Nephron progenitor cell (in vitro differentiated cells): ENCODE measurements around the gene TPRG1L.
"Not testable (repeated sequence)": the region's sequence is repeated elsewhere in the genome, so short reads cannot be mapped to it uniquely, and the experiment has no call there.

Experiments used
- DNase-seq: peaks from one replicate; pipeline ENCODE4 v3.0.0; 2021
- H3K27ac Mint-ChIP-seq: 2 replicates; pipeline ENCODE4 v1.8.0; 2021; ENCODE audit warnings: mild to moderate bottlenecking, moderate library complexity, mixed read lengths
- H3K27me3 Mint-ChIP-seq: 2 replicates; pipeline ENCODE4 v1.8.0; 2021; ENCODE audit warnings: mild to moderate bottlenecking, low read depth, mixed read lengths; ENCODE audit not compliant: poor library complexity
- H3K36me3 Mint-ChIP-seq: 2 replicates; pipeline ENCODE4 v1.8.0; 2021; ENCODE audit warnings: low read depth, mixed read lengths
- H3K4me1 Mint-ChIP-seq: 2 replicates; pipeline ENCODE4 v1.8.0; 2021; ENCODE audit warnings: mixed read lengths
- H3K4me3 Mint-ChIP-seq: 2 replicates; pipeline ENCODE4 v1.8.0; 2021; ENCODE audit warnings: mild to moderate bottlenecking, moderate library complexity, mixed read lengths
- H3K9me3 Mint-ChIP-seq: 2 replicates; pipeline ENCODE4 v1.8.0; 2021; ENCODE audit warnings: mild to moderate bottlenecking, moderate library complexity, mixed read lengths
- CTCF ChIP-seq: fragments of 200-600 bp; sonication (generic); IDR thresholded peaks from 2 replicates; pipeline ENCODE4 v1.5.0; 2021; ENCODE audit warnings: antibody characterized with exemption

The TPRG1L gene

GRCh38 chr1:3616861-3617260 lies 8.0 kb upstream of the TPRG1L start:
- Mint-ChIP-seq H3K4me1 (peaks cover 59% of the 10 kb centered on the region), H3K4me3 (no peak overlapping the region), H3K27ac (no peak overlapping the region), H3K9me3 (no peaks in the 10 kb centered on the region), H3K27me3 (peaks cover 38% of the 10 kb centered on the region), H3K36me3 (no peaks in the 10 kb centered on the region)
- TF ChIP-seq CTCF = no peak
- no peak for DNase-seq

- no peak overlapping the region for H3K4me3 Mint-ChIP-seq
- H3K9me3 Mint-ChIP-seq = no peaks in the 10 kb centered on the region
- TF ChIP-seq CTCF = no peak
- H3K27ac Mint-ChIP-seq = no peak overlapping the region
- H3K4me1 Mint-ChIP-seq = peaks cover 55% of the 10 kb centered on the region
- no peaks in the 10 kb centered on the region for H3K36me3 Mint-ChIP-seq
- H3K27me3 Mint-ChIP-seq = peaks cover 44% of the 10 kb centered on the region
- DNase-seq = no peak
Measured at GRCh38 chr1:3617806-3618345, 6.9 kb upstream of the TPRG1L start.

- Mint-ChIP-seq H3K27me3 (peaks cover 50% of the 10 kb centered on the region), H3K4me3 (no peak overlapping the region), H3K36me3 (no peaks in the 10 kb centered on the region), H3K4me1 (peaks cover 55% of the 10 kb centered on the region), H3K9me3 (no peaks in the 10 kb centered on the region), H3K27ac (no peak overlapping the region)
- TF ChIP-seq CTCF = no peak
- DNase-seq = no peak
Measured at GRCh38 chr1:3618531-3618880, 6.3 kb upstream of the TPRG1L start.

- no peaks in the 10 kb centered on the region for H3K9me3 Mint-ChIP-seq
- TF ChIP-seq CTCF = peak; percentile 86
- H3K4me1 Mint-ChIP-seq = peaks cover 55% of the 10 kb centered on the region
- no peak overlapping the region for H3K27ac Mint-ChIP-seq
- peak; percentile 81 for DNase-seq
- peaks cover 51% of the 10 kb centered on the region for H3K27me3 Mint-ChIP-seq
- no peaks in the 10 kb centered on the region for H3K36me3 Mint-ChIP-seq
- H3K4me3 Mint-ChIP-seq = no peak overlapping the region
Measured at GRCh38 chr1:3618881-3619671, 5.7 kb upstream of the TPRG1L start.

GRCh38 chr1:3620708-3621107 lies 4.1 kb upstream of the TPRG1L start:
- H3K36me3 Mint-ChIP-seq = no peaks in the 10 kb centered on the region
- H3K4me1 Mint-ChIP-seq = peaks cover 47% of the 10 kb centered on the region
- H3K27me3 Mint-ChIP-seq = peaks cover 45% of the 10 kb centered on the region
- H3K4me3 Mint-ChIP-seq = no peak overlapping the region
- TF ChIP-seq CTCF = no peak
- no peaks in the 10 kb centered on the region for H3K9me3 Mint-ChIP-seq
- H3K27ac Mint-ChIP-seq = no peak overlapping the region
- no peak for DNase-seq

GRCh38 chr1:3621151-3621671 lies 3.6 kb upstream of the TPRG1L start:
- peak; percentile 71 for TF ChIP-seq CTCF
- not testable (repeated sequence) for H3K27ac Mint-ChIP-seq, H3K4me3 Mint-ChIP-seq, H3K36me3 Mint-ChIP-seq, H3K9me3 Mint-ChIP-seq
- Mint-ChIP-seq H3K4me1 (peaks cover 52% of the 10 kb centered on the region), H3K27me3 (peaks cover 43% of the 10 kb centered on the region)
- peak; percentile 33 for DNase-seq

GRCh38 chr1:3622102-3622501 lies 2.7 kb upstream of the TPRG1L start:
- peak overlapping the region; percentile 72 for H3K4me3 Mint-ChIP-seq
- H3K9me3 Mint-ChIP-seq, H3K27ac Mint-ChIP-seq, DNase-seq, H3K36me3 Mint-ChIP-seq: not testable (repeated sequence)
- H3K4me1 Mint-ChIP-seq = peaks cover 54% of the 10 kb centered on the region
- H3K27me3 Mint-ChIP-seq = peaks cover 43% of the 10 kb centered on the region
